PC-9 (cell line): Measurements from ENCODE around the gene BMF.

Experiments used
- EZH2 ChIP-seq: fragments of 200-600 bp; sonication (generic); IDR thresholded peaks from 2 replicates; pipeline ENCODE4 v1.8.0; 2017; ENCODE audit warnings: antibody characterized with exemption, low read depth
- TF ChIP-seq, protein P1 (sequence below): fragments of 200-600 bp; sonication (generic); conservative IDR thresholded peaks from 2 replicates; pipeline ENCODE4 v1.6.1; 2017; ENCODE audit warnings: mixed run types, antibody characterized with exemption, mild to moderate bottlenecking, moderate library complexity

DNA sequence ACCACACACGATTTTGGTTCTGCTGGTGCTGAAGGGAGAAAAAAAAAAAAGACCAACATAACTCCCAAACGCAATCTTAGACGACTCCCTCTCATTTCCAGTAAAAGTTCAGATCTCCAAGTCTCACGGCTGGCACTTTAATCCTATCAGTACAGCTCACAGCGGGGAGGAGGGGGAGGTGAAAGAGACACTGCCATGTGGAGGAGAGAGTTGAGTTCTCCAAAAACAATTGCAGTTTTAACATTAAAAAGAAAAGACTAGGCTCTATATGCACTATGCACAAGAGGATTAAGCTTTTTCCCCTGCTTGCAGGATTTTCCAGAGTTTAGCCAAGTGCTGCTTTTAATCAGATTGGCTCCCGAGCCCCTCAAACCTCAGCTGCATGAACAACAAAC, 16.8 kb downstream of the BMF start:
- TF ChIP-seq, protein P1, sequence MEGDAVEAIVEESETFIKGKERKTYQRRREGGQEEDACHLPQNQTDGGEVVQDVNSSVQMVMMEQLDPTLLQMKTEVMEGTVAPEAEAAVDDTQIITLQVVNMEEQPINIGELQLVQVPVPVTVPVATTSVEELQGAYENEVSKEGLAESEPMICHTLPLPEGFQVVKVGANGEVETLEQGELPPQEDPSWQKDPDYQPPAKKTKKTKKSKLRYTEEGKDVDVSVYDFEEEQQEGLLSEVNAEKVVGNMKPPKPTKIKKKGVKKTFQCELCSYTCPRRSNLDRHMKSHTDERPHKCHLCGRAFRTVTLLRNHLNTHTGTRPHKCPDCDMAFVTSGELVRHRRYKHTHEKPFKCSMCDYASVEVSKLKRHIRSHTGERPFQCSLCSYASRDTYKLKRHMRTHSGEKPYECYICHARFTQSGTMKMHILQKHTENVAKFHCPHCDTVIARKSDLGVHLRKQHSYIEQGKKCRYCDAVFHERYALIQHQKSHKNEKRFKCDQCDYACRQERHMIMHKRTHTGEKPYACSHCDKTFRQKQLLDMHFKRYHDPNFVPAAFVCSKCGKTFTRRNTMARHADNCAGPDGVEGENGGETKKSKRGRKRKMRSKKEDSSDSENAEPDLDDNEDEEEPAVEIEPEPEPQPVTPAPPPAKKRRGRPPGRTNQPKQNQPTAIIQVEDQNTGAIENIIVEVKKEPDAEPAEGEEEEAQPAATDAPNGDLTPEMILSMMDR: no peak
- TF ChIP-seq EZH2: no peak
